GM12892 (cell line): ENCODE measurements around the gene SLC2A3.

Experiments
- POLR2A ChIP-seq: IDR thresholded peaks from 2 replicates; pipeline ENCODE4 v1.6.1; 2011; ENCODE audit warnings: low read depth, low read length, control low read depth
- POLR2AphosphoS5 ChIP-seq: IDR thresholded peaks from 2 replicates; pipeline ENCODE4 v1.6.1; 2011; ENCODE audit warnings: low read depth, low read length, control low read depth

GRCh38 chr12:7934889-7935492 lies 996 bp downstream of the SLC2A3 start:
- TF ChIP-seq POLR2A = no peak
- TF ChIP-seq POLR2AphosphoS5 = no peak
